ENCODE data around the gene TMEM94. TPM values are rescaled to one million over a fixed set of nuclear protein-coding genes. Genes with fewer than 3 reads are reported as not detected.
A peak's percentile ranks its signal among the peaks of the same experiment; 100 is the strongest.
"Not testable (repeated sequence)": the region's sequence is repeated elsewhere in the genome, so short reads cannot be mapped to it uniquely, and the experiment has no call there.

The TMEM94 gene
- total RNA-seq, 1 donor from 2014 or later = 125 TPM

DNA sequence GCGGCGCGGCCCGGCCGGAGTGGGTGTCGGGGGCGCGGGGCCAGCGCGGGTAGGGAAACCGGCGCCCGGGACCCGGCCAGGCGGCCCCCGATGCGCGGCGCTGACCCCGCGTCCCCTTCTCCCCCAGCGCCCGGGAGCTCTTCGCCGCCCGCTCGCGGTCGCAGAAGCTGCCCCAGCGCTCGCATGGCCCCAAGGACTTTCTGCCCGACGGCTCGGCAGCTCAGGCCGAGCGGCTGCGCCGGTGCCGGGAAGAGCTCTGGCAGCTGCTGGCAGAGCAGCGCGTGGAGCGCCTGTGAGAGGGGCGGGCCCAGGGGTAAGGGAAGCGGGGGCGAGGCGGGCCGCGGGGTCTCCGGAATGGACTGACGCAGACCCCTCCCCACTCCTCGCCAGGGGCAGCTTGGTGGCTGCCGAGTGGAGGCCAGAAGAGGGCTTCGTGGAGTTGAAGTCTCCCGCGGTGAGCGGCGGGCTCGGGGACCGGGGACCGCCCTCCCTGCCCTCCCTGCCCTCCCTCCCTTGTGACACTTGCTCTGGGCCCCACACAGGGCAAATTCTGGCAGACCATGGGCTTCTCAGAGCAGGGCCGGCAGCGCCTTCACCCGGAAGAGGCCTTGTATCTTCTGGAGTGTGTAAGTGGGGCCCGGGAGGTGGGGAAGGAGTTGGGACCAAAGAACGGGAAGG lies 60.3 kb downstream of the TMEM94 start:
- H3K4me1 ChIP-seq = peaks cover 18 to 33% of the 10 kb centered on the region in 2 donors
- peak overlapping the region; percentile 64 to 73 for H3K27ac ChIP-seq
- intact Hi-C loops (cut with DNase I) = loop anchor here (10.0 kb wide), 1 partner anchor 482 kb away; no protein-coding TSS in a partner anchor
- H3K27me3 ChIP-seq = no peaks in the 10 kb centered on the region
- peaks cover 0 to 9% of the 10 kb centered on the region in 2 donors for H3K36me3 ChIP-seq
- H3K9me3 ChIP-seq = no peaks in the 10 kb centered on the region
- no peak for DNase-seq (ENCODE audit: low spot score in 2 of 2)
- H3K4me3 ChIP-seq = peak overlapping the region; percentile 78 to 82
- TF ChIP-seq, protein P1, sequence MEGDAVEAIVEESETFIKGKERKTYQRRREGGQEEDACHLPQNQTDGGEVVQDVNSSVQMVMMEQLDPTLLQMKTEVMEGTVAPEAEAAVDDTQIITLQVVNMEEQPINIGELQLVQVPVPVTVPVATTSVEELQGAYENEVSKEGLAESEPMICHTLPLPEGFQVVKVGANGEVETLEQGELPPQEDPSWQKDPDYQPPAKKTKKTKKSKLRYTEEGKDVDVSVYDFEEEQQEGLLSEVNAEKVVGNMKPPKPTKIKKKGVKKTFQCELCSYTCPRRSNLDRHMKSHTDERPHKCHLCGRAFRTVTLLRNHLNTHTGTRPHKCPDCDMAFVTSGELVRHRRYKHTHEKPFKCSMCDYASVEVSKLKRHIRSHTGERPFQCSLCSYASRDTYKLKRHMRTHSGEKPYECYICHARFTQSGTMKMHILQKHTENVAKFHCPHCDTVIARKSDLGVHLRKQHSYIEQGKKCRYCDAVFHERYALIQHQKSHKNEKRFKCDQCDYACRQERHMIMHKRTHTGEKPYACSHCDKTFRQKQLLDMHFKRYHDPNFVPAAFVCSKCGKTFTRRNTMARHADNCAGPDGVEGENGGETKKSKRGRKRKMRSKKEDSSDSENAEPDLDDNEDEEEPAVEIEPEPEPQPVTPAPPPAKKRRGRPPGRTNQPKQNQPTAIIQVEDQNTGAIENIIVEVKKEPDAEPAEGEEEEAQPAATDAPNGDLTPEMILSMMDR (IDR thresholded peaks at IDR 0.05) = no peak

DNA sequence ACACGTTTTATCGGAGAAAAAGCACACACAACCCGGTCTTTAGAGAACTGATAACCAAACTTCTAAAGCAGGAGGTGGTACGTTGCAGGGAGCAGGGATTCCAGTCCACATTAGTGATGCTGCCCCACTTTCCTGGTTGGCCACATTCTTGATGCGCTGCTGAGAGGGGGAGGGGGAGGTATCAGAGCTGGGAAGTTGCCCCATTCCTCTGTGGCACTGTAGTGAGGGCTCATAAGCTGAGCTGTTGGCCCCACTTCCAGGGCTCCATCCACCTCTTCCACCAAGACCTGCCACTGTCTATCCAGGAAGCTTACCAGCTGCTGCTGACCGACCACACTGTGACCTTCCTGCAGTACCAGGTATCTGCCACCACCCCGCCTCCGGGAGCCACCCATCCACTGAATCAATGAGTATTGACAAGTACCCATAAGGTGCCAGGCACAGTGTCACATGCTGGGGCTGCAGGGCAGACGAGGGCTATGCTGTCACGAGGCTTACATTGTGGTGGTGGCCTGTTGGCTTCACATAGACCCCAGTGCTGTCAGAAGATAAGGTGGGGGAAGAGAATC lies 60.9 kb downstream of the TMEM94 start:
- TF ChIP-seq, protein P1 (IDR thresholded peaks at IDR 0.05) = no peak
- no peak for DNase-seq (ENCODE audit: low spot score in 2 of 2)
- intact Hi-C loops (cut with DNase I) = loop anchor here (10.0 kb wide), 1 partner anchor 483 kb away; no protein-coding TSS in a partner anchor
- H3K4me1 ChIP-seq = peaks cover 17 to 27% of the 10 kb centered on the region in 2 donors
- H3K4me3 ChIP-seq = peak overlapping the region; percentile 78 to 82
- peaks cover 0 to 12% of the 10 kb centered on the region in 2 donors for H3K36me3 ChIP-seq
- no peaks in the 10 kb centered on the region for H3K9me3 ChIP-seq
- H3K27ac ChIP-seq = no peak overlapping the region
- no peaks in the 10 kb centered on the region for H3K27me3 ChIP-seq

DNA sequence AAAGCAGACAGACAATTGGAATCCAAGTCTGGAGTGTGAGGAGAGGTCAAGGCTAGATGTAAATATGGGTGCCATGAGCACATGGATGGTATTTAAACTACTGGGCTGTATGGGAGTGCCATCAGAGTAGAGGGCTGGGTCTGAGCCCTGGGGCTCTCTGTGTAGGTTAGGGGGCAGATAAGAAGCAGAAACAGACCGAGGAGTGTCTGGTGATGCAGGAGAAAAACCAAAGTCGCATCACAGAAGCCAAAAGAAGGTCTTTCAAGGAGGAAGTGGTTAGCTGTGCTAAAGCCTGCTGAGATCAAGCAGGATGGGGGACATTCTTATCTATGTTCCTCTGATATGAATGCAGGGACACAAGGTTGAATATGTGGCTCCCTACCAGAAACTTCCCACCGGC lies 61.8 kb downstream of the TMEM94 start:
- intact Hi-C loops (cut with DNase I) = loop anchor here (10.0 kb wide), 1 partner anchor 483 kb away; no protein-coding TSS in a partner anchor
- no peaks in the 10 kb centered on the region for H3K9me3 ChIP-seq
- no peaks in the 10 kb centered on the region for H3K27me3 ChIP-seq
- peaks cover 0 to 12% of the 10 kb centered on the region in 2 donors for H3K36me3 ChIP-seq
- H3K4me3 ChIP-seq = no peak overlapping the region
- DNase-seq (ENCODE audit: low spot score in 2 of 2) = no peak
- no peak overlapping the region for H3K27ac ChIP-seq
- TF ChIP-seq, protein P1 (IDR thresholded peaks at IDR 0.05) = no peak
- H3K4me1 ChIP-seq = peaks cover 16 to 24% of the 10 kb centered on the region in 2 donors

DNA sequence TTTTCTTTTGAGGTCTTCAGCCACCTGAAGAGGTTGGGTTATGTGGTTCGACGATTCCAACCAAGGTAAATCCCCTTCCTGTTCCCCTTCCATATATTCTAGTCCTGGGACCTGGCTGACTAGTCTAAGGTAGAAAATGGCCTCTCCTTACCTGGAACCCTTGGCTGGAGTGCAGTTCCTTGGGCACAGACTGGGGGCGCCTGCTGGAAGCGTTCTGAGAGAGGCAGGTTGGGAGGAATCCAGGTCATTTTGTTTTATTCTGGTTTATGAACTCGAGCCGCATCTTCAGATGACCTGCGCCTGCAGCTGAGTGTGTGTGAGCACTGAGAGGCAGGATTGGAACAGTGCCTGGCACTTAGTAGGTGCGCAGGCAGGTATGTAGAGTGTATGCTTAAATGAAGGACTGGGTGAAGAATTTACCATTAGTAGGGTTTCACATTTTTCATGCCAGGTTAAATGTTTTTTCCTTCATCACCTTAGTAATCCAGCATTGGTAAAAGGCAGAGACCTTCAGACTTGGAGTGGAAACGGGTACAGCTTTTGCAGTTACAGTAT lies 62.6 kb downstream of the TMEM94 start:
- TF ChIP-seq, protein P1 (IDR thresholded peaks at IDR 0.05) = no peak
- Histone ChIP-seq H3K27me3 (no peaks in the 10 kb centered on the region), H3K4me1 (peaks cover 9 to 15% of the 10 kb centered on the region in 2 donors), H3K9me3 (no peaks in the 10 kb centered on the region), H3K4me3 (no peak overlapping the region), H3K27ac (no peak overlapping the region), H3K36me3 (peaks cover 0 to 12% of the 10 kb centered on the region in 2 donors)
- DNase-seq (ENCODE audit: low spot score in 2 of 2) = no peak
- intact Hi-C loops (cut with DNase I) = loop anchor here (10.0 kb wide), 1 partner anchor 484 kb away; no protein-coding TSS in a partner anchor

DNA sequence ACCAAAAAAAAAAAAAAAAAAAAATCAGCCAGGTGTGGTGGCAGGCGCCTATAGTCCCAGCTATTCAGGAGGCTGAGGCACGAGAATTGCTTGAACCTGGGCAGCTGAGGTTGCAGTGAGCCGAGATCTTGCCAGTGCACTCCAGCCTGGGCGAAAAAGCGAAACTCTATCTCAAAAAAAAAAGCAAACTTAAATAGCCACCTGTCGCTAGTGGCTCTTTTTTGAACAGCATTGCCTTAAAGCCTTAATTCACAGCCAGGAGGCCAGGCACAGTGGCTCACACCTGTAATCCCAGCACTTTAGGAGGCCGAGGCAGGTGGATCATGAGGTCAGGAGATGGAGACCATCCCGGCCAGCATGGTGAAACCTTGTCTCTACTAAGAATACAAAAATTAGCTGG lies 64.0 kb downstream of the TMEM94 start:
- H3K27me3 ChIP-seq; H3K4me3 ChIP-seq; H3K9me3 ChIP-seq; H3K27ac ChIP-seq; DNase-seq (ENCODE audit: low spot score in 2 of 2); intact Hi-C loops (cut with DNase I): not testable (repeated sequence)
- Histone ChIP-seq H3K4me1 (peaks cover 7 to 14% of the 10 kb centered on the region in 2 donors), H3K36me3 (peaks cover 0 to 12% of the 10 kb centered on the region in 2 donors)

DNA sequence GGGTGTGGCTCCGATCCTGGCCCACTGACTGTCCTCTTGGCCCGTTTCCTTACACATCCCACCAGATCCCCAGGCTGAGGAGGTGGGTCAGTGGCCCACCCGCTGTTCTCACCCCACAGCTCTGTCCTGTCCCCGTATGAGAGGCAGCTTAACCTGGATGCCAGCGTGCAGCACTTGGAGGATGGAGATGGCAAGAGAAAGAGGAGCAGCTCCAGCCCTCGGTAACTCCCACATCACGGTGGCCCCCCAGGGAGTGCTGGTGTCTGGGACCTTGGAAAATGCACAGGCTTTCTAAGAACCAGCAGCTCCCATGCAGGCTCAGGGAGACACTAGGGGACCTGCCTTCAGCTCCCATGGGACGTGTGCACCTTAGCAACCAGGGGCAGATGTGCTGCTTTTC lies 64.9 kb downstream of the TMEM94 start:
- intact Hi-C loops (cut with DNase I) = no loop called here
- Histone ChIP-seq H3K27me3 (no peaks in the 10 kb centered on the region), H3K27ac (no peak overlapping the region), H3K4me3 (no peak overlapping the region), H3K9me3 (no peaks in the 10 kb centered on the region), H3K36me3 (peaks cover 0 to 12% of the 10 kb centered on the region in 2 donors), H3K4me1 (peaks cover 14% of the 10 kb centered on the region in 2 donors)
- DNase-seq (ENCODE audit: low spot score in 2 of 2) = no peak
- TF ChIP-seq, protein P1 (IDR thresholded peaks at IDR 0.05) = no peak
